Hepatocyte (in vitro differentiated cells): Measurements from ENCODE around the gene MTA1. TPM values are rescaled to one million over a fixed set of nuclear protein-coding genes. Genes with fewer than 3 reads are reported as not detected.

Source experiments
- DNase-seq: peaks from one replicate; pipeline ENCODE4 v3.0.0-alpha.2; 2016; ENCODE audit warnings: low spot score
- H2AFZ ChIP-seq: fragments of 200-600 bp; sonication (generic); 2 replicates; pipeline ENCODE4 v1.6.0; 2016; ENCODE audit warnings: antibody characterized with exemption, mild to moderate bottlenecking
- H3K27ac ChIP-seq: fragments of 200-600 bp; sonication (generic); 2 replicates; pipeline ENCODE4 v1.5.1; 2016; ENCODE audit warnings: mild to moderate bottlenecking
- H3K27me3 ChIP-seq: fragments of 200-600 bp; sonication (generic); 2 replicates; pipeline ENCODE4 v1.6.1; 2016
- H3K36me3 ChIP-seq: fragments of 200-600 bp; sonication (generic); replicated peaks from 2 replicates; pipeline ENCODE4 v1.5.1; 2016; ENCODE audit warnings: low read depth; ENCODE audit not compliant: insufficient read depth
- H3K4me1 ChIP-seq: fragments of 200-600 bp; sonication (generic); 2 replicates; pipeline ENCODE4 v1.5.1; 2016; ENCODE audit warnings: mild to moderate bottlenecking, moderate library complexity; ENCODE audit not compliant: insufficient read depth
- H3K4me2 ChIP-seq: fragments of 200-600 bp; sonication (generic); 2 replicates; pipeline ENCODE4 v1.6.0; 2016
- H3K4me3 ChIP-seq: fragments of 200-600 bp; sonication (generic); 2 replicates; pipeline ENCODE4 v1.5.1; 2016; ENCODE audit warnings: mild to moderate bottlenecking
- H3K79me2 ChIP-seq: fragments of 200-600 bp; sonication (generic); 2 replicates; pipeline ENCODE4 v1.6.0; 2017; ENCODE audit warnings: mild to moderate bottlenecking
- H3K9me2 ChIP-seq: fragments of 200-600 bp; sonication (generic); replicated peaks from 2 replicates; pipeline ENCODE4 v1.6.0; 2017; ENCODE audit warnings: mild to moderate bottlenecking; ENCODE audit not compliant: insufficient read depth
- H3K9me3 ChIP-seq: fragments of 200-600 bp; sonication (generic); 2 replicates; pipeline ENCODE4 v1.5.1; 2016; ENCODE audit warnings: low read depth, mild to moderate bottlenecking
- H4K20me1 ChIP-seq: fragments of 200-600 bp; sonication (generic); 2 replicates; pipeline ENCODE4 v1.6.0; 2016; ENCODE audit warnings: mild to moderate bottlenecking; ENCODE audit not compliant: insufficient read depth, poor library complexity, severe bottlenecking
- CTCF ChIP-seq: fragments of 200-600 bp; sonication (generic); IDR thresholded peaks from 2 replicates; pipeline ENCODE4 v1.5.1; 2016; ENCODE audit warnings: antibody characterized with exemption, mild to moderate bottlenecking; ENCODE audit not compliant: poor library complexity
- EZH2 ChIP-seq: fragments of 200-600 bp; sonication (generic); IDR thresholded peaks from 2 replicates; pipeline ENCODE4 v1.6.1; 2016; ENCODE audit warnings: antibody characterized with exemption, mild to moderate bottlenecking, borderline replicate concordance
- EZH2phosphoT487 ChIP-seq: fragments of 200-600 bp; sonication (generic); IDR thresholded peaks from one replicate; pipeline ENCODE4 v1.6.1; 2018; ENCODE audit warnings: antibody characterized with exemption, mild to moderate bottlenecking, low read depth, moderate library complexity; ENCODE audit not compliant: unreplicated experiment, severe bottlenecking
- WGBS: methylation state at CpG from one replicate; pipeline ENCODE4 v1.1.6; 2016; ENCODE audit warnings: low lambda C conversion rate; ENCODE audit errors: missing lambda C conversion rate; 5-methylcytosine and 5-hydroxymethylcytosine counted together
- polyA plus RNA-seq: library from polyadenylated mRNA; unstranded; fragments of >200 nt; fragmentation: Nextera tagmentation; extraction: Ambion mirVana; gene quantifications from 2 replicates; pipeline ENCODE4 v1.2.1, GENCODE V29; 2016
- total RNA-seq: library from RNA; depleted of rRNA; stranded (reverse); fragments of >200 nt; gene quantifications from 2 replicates; pipeline ENCODE4 v1.2.3, GENCODE V29; 2014

Gene MTA1
- total and polyA plus RNA-seq, 2 experiments from 2014 or later = 48.1 to 52.7 TPM

GRCh38 chr14:105487986-105488777, 68.6 kb downstream of the MTA1 start:
- no peaks in the 10 kb centered on the region for H3K36me3 ChIP-seq
- no peak overlapping the region for H3K27ac ChIP-seq
- H2AFZ ChIP-seq = no peak overlapping the region
- peaks cover 18% of the 10 kb centered on the region for H3K27me3 ChIP-seq
- no peak for DNase-seq
- H3K4me1 ChIP-seq = peaks cover 13% of the 10 kb centered on the region
- H3K4me3 ChIP-seq = no peak overlapping the region
- TF ChIP-seq CTCF = no peak
- no peaks in the 10 kb centered on the region for H3K9me3 ChIP-seq
- no peaks in the 10 kb centered on the region for H3K79me2 ChIP-seq
- WGBS = 88% methylated on average over 20 of the region's 26 CpGs
- no peaks in the 10 kb centered on the region for H4K20me1 ChIP-seq
- no peaks in the 10 kb centered on the region for H3K9me2 ChIP-seq
- H3K4me2 ChIP-seq = peak overlapping the region; percentile 66

- no peaks in the 10 kb centered on the region for H3K36me3 ChIP-seq
- H3K4me1 ChIP-seq = peaks cover 13% of the 10 kb centered on the region
- no peaks in the 10 kb centered on the region for H3K79me2 ChIP-seq
- H3K27me3 ChIP-seq = peaks cover 18% of the 10 kb centered on the region
- no peaks in the 10 kb centered on the region for H4K20me1 ChIP-seq
- peak overlapping the region; percentile 73 for H3K27ac ChIP-seq
- no peaks in the 10 kb centered on the region for H3K9me2 ChIP-seq
- WGBS = 90% methylated on average over 19 of the region's 20 CpGs
- no peak for DNase-seq
- no peak overlapping the region for H3K4me3 ChIP-seq
- no peak for TF ChIP-seq EZH2phosphoT487
- TF ChIP-seq CTCF = no peak
- TF ChIP-seq EZH2 = no peak
- no peak overlapping the region for H2AFZ ChIP-seq
- H3K4me2 ChIP-seq = peak overlapping the region; percentile 100
- H3K9me3 ChIP-seq = no peaks in the 10 kb centered on the region
Observed at GRCh38 chr14:105488781-105489541, 69.3 kb downstream of the MTA1 start.

GRCh38 chr14:105489542-105490266, 70.1 kb downstream of the MTA1 start:
- H3K4me2 ChIP-seq = peak overlapping the region; percentile 100
- no peaks in the 10 kb centered on the region for H3K9me3 ChIP-seq
- H2AFZ ChIP-seq = peak overlapping the region; percentile 69
- H3K27me3 ChIP-seq = peaks cover 18% of the 10 kb centered on the region
- H3K79me2 ChIP-seq = no peaks in the 10 kb centered on the region
- 39% methylated on average over 3 of the region's 44 CpGs for WGBS
- peaks cover 10% of the 10 kb centered on the region for H3K4me1 ChIP-seq
- peak; percentile 92 for DNase-seq
- no peaks in the 10 kb centered on the region for H3K36me3 ChIP-seq
- peak overlapping the region; percentile 37 for H3K4me3 ChIP-seq
- no peaks in the 10 kb centered on the region for H3K9me2 ChIP-seq
- TF ChIP-seq CTCF = peak; percentile 74
- no peak for TF ChIP-seq EZH2
- no peak for TF ChIP-seq EZH2phosphoT487
- peak overlapping the region; percentile 84 for H3K27ac ChIP-seq
- H4K20me1 ChIP-seq = no peaks in the 10 kb centered on the region
